Stimulated activated CD4-positive, alpha-beta T cell treated with anti-CD3 and anti-CD28 coated beads, Interleukin-12 subunit alpha, Interleukin-12 subunit beta, amount 100 ng/mL, for 4 hours (primary cell): ENCODE measurements around the gene VPS13D.
"Not testable (repeated sequence)": the region's sequence is repeated elsewhere in the genome, so short reads cannot be mapped to it uniquely, and the experiment has no call there.

Source experiments
- DNase-seq: peaks from one replicate; pipeline ENCODE4 v3.0.0-alpha.2; 2020

Gene VPS13D

DNA sequence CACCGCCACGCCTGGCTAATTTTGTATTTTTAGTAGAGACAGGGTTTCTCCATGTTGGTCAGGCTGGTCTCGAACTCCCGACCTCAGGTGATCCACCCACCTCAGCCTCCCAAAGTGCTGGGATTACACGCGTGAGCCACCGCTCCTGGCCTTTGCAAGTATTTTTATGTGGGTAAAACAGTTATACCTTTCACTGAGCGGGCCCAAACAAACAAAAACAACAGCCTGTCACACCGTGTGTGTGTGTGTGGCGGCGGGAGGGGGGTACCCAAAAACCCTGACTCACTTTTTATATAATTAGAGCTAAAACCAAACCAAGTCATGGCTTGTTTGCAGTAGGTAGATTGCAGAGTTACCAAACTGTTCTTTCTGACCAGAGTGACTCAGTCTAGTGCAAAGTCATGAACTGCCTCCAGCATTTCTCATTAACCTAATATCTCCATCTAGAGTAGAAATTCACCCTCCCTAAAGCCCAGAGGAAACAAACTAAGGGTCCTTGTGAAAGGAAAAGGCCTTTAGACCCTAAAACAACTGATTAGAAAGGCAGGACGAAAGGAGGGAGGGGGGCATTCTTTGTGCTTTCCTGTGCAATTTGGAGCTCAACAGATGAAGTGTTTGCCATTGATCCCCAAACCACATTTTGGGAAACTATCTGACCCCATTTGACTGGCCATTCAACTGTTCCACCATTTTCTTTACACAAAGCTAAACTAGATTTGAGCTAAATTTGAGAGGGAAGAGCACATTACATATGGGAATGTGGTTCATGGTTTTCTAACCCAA, 207.2 kb downstream of the VPS13D start:
- no peak for DNase-seq

GRCh38 chr1:12437629-12438028, 207.8 kb downstream of the VPS13D start:
- DNase-seq = no peak

GRCh38 chr1:12438349-12438924, 208.6 kb downstream of the VPS13D start:
- DNase-seq = no peak

- no peak for DNase-seq
Observed at GRCh38 chr1:12439073-12439472, 209.2 kb downstream of the VPS13D start.

DNA sequence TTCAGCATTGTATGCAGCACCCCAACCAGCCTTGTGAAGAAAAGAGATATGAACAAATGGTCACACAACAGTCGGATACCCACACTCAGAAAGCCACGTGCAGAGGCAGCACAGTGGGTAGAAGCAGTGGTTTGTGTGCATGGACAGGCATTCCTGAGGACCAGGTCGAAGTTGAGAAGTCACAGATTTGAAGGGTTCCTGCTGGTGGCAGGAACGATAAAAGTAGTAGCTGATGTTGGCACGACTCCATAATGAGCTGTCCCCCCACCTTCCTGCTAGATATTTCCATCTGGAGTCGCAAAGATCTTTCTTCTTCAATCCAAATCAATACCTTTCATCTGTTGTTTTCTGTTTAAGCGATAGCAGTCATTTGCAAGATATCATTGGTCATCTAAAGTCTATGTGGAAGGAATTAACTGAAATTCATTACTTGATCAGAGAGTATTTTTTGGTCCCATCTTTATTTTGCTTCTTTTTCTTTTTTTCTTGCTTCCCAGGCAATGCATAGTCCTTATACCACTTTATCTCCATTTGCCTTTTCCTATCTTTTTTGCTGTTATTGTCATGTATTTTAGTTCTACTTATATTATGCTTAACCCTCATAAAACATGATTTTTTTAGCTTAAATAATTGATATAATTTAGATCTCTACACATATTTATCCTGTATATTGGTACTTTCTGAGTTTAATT, 211.7 kb downstream of the VPS13D start:
- no peak for DNase-seq

DNA sequence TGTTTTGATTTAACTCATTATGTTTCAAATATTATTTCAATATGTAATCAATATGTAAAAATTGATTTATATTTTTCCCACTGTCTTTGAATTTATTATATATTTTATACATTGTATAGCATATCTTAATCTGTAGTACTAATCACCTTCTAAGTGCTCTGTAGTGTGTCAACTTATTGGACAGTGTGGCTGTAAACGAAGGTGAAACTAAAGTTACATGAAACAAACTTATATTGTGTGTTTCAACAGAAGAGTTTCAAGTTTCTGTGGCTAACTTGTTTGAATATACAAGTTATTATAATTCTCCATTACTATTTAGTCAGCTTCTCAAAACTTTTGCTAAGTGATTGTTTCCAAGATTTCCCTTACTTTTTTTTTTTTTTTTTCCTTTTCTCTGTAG, 212.4 kb downstream of the VPS13D start:
- no peak for DNase-seq

DNA sequence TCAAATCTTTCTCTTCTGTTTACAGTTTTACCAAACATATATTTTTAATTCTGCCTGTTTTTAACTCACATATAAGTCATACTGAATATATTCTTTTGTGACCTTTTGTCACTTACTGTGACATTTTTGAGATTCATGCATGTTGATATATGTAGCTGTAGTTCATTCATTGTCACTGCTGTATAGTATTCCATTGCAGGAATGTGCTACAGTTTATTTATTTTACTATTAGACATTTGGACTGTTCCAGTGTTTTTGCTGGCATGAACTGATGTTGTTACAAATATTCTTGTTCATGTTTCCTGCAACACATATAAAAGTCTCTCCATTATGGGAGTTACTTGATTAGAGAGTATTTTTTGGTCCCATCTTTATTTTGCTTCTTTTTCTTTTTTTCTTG, 213.3 kb downstream of the VPS13D start:
- no peak for DNase-seq

GRCh38 chr1:12444329-12444841, 214.6 kb downstream of the VPS13D start:
- no peak for DNase-seq

- no peak for DNase-seq
Observed at GRCh38 chr1:12445257-12445656, 215.4 kb downstream of the VPS13D start.

GRCh38 chr1:12446593-12446992, 216.8 kb downstream of the VPS13D start:
- no peak for DNase-seq

GRCh38 chr1:12447307-12447706, 217.5 kb downstream of the VPS13D start:
- no peak for DNase-seq

- no peak for DNase-seq
Observed at GRCh38 chr1:12447849-12448312, 218.1 kb downstream of the VPS13D start.

DNA sequence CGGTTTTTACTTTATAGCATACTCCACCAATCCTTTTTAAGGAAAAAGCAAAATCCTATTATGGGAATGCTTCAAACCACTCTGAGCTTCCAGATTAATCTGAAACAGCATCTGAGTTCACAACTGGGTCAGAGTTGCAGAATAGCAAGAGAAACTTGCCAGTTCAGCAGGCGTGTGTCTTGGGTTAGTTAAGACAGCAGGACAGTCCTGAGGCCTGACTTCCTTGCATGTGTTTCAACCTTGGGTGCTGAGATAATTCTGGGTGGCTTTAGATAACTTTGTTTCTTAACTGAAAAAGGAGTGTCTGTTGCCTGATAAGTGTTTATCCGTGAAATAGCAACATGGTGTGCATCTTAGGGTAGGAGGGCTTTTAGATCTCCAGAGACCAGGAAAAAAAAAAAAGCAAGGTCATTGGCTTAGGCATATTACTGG, 218.9 kb downstream of the VPS13D start:
- DNase-seq = no peak

DNA sequence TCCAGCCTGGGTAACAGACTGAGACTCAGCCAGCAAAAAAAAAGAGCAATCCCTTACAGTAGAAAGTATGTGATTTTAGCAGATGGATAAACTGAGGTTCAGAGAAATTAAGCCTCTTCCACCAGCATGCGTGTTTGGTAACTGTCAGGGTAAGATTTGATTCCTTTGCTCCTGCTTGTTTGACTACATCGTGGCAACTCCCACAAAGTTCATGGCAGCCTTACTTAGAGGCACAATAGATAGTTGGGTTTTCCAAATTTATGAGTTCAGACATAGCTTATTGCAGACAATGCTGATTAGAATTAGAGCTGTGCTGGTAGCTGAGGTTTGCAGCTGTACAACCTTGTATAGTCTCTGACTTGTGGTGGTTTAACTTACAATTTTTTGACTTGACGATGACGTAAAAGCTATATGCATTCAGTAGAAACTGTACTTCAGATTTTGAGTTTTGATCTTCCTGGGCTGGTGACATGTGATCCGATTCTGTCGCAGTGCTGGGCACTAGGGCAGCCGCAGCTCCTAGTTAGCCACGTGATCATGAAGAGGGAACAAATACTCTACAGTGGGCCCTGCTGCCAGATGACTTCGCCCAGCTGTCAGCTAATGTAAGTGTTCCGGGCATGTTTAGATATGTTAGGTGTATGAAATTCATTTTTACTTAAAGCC, 220.4 kb downstream of the VPS13D start:
- DNase-seq = no peak

DNA sequence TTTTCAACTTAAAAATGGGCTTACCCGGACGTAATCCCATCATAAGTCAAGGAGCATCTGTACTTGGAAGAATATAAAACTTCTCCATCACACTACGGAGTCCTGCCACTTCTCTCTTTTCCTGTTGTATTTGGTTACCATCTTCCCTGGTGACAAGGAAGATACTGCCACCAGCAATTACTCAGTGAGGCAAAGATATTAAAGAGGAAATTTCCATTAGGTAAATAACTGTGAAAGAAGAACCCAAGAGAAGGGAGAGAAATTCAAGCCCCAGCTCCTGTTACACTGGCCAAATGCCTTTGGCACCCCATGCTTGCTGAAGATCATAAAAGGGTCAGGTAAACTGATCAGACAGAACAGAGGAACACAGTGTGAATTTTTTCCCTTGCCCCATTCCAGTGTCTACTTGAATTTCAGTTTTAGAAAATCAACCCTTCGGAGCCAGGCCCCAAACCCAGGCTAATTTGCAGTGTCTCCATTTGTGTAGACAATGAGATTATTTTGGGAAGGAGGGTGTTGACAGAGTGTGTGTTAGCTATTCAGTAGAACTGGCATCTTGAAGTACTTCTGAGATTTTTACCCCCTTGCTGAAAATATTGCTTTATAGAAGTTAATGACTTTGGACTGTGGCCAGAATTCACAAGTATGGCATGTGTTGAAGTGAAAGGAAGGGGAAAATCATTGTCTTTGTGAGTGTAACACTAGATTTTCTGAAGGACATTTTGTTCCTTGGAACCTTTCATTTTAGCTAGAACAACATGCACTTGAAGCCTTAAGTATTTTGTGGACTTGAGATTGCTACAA, 221.1 kb downstream of the VPS13D start:
- no peak for DNase-seq

GRCh38 chr1:12451560-12451900, 221.7 kb downstream of the VPS13D start:
- DNase-seq = no peak

DNA sequence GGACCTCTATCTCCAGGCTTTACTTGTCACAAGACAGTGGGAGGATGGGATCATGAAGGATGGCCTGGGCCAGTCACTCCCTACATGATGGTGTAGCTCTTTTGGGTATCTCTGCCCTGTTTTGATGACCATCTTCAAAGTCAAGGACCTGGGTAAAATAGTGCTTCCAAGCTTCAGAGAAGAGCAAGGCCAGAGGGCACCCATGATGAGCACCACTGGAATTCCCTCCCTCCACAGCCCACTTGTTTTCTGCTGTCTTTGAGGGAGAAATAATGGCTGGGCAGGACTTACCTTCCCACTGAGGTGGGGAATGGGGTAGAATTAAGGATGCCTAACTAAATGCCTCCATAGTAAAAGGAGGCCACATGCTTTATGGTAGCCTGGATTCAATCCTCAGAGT, 222.4 kb downstream of the VPS13D start:
- DNase-seq = no peak

GRCh38 chr1:12453400-12454343, 223.8 kb downstream of the VPS13D start:
- no peak for DNase-seq

DNA sequence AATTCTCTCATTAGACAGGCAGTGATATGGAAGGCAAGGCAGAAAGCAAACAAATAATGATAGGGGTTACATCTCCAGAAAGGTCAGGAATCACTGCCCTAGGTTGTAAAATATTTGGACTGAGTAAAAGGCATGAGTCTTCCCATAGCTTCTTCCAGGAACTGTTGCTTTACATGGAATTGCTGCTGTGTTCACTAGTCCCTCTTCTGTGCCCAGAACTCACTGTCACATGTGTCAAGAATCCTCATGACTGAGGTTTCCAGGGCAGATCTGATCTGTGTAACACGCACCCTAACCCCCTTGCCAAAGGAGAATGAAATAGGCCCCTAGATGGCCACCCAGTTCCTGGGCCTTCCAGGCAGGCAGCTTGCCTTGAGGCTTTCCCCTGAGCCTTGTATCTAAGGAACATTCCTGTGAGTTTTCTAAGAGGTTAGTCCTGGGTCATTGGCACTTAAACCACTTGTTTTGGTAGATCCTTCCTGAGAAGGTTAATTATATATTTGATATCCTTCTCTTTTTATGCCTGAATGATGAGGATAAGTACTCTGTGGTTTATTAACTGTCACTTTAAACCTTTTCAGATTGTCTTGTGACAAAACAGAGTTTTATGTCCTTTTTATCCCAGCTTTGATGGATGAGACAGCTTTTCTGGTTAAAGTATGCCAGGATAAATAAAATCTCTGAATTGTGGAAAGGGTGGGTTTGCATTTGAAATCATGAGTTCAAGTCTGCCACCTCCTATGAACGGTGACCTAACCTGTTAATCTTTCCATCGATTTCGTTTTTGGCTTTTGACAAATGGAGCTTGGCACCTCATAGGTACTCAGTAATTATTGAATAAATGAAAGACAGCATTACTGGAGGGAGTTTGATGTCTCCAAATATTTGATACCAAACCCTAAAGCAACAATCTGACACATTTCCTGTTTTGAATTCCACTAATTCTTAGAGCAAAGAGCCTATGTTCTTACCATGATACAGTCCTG, 224.9 kb downstream of the VPS13D start:
- no peak for DNase-seq

DNA sequence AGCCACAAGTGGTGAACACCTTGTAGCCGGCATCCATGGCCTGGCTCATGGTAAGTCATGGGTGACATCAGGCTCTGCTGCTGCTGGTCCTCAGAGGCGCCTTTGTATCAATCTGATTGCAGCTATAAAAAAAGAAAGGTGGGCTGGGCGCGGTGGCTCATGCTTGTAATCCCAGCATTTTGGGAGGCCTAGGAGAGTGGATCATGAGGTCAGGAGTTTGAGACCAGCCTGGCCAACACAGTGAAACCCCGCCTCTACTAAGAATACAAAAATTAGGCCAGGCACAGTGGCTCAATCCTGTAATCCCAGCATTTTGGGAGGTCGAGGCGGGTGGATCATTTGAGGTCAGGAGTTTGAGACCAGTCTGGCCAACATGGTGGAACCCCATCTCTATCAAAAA, 226.3 kb downstream of the VPS13D start:
- DNase-seq = not testable (repeated sequence)
